ENCODE results near the gene CD53.
"Not testable (repeated sequence)": the region's sequence is repeated elsewhere in the genome, so short reads cannot be mapped to it uniquely, and the experiment has no call there.

The CD53 gene

GRCh38 chr1:110928904-110929303, 56.0 kb downstream of the CD53 start:
- no peak for TF ChIP-seq CTCF (conservative IDR thresholded peaks at IDR 0.05; ENCODE audit: low read depth, low read length)
- no peaks in the 10 kb centered on the region for H3K27me3 ChIP-seq (ENCODE audit: insufficient read depth, low read depth)

GRCh38 chr1:110931097-110931496, 58.1 kb downstream of the CD53 start:
- not testable (repeated sequence) for H3K36me3 ChIP-seq (ENCODE audit: insufficient read depth); H3K4me1 ChIP-seq (ENCODE audit: low read depth, poor library complexity, severe bottlenecking); H3K4me2 ChIP-seq; H4K20me1 ChIP-seq (ENCODE audit: insufficient read depth); H3K9ac ChIP-seq; H3K27ac ChIP-seq; H3K4me3 ChIP-seq (IDR thresholded peaks at IDR 0.05; ENCODE audit: insufficient read depth, low read depth, low read length); H2AFZ ChIP-seq (ENCODE audit: low read depth); H3K79me2 ChIP-seq (ENCODE audit: insufficient read depth, low read depth); H3K27me3 ChIP-seq (ENCODE audit: insufficient read depth, low read depth)

More at GRCh38 chr1:110928904-110929303, 56.0 kb downstream of the CD53 start:
- no peak overlapping the region for H3K4me3 ChIP-seq (IDR thresholded peaks at IDR 0.05; ENCODE audit: insufficient read depth, low read depth, low read length)
- no peaks in the 10 kb centered on the region for H3K36me3 ChIP-seq (ENCODE audit: insufficient read depth)
- H3K79me2 ChIP-seq (ENCODE audit: insufficient read depth, low read depth) = no peaks in the 10 kb centered on the region
- no peaks in the 10 kb centered on the region for H3K4me1 ChIP-seq (ENCODE audit: low read depth, poor library complexity, severe bottlenecking)
- H3K9ac ChIP-seq = no peak overlapping the region
- H3K4me2 ChIP-seq = no peak overlapping the region
- H4K20me1 ChIP-seq (ENCODE audit: insufficient read depth) = no peaks in the 10 kb centered on the region
- H3K27ac ChIP-seq = no peak overlapping the region
- H2AFZ ChIP-seq (ENCODE audit: low read depth) = no peak overlapping the region

- H3K4me3 ChIP-seq (IDR thresholded peaks at IDR 0.05; ENCODE audit: insufficient read depth, low read depth, low read length) = no peak overlapping the region
- no peaks in the 10 kb centered on the region for H3K4me1 ChIP-seq (ENCODE audit: low read depth, poor library complexity, severe bottlenecking)
- H3K27ac ChIP-seq = no peak overlapping the region
- no peaks in the 10 kb centered on the region for H3K27me3 ChIP-seq (ENCODE audit: insufficient read depth, low read depth)
- H3K79me2 ChIP-seq (ENCODE audit: insufficient read depth, low read depth) = no peaks in the 10 kb centered on the region
- H3K36me3 ChIP-seq (ENCODE audit: insufficient read depth) = no peaks in the 10 kb centered on the region
- H2AFZ ChIP-seq (ENCODE audit: low read depth) = no peak overlapping the region
- H3K4me2 ChIP-seq = no peak overlapping the region
- no peak overlapping the region for H3K9ac ChIP-seq
- no peaks in the 10 kb centered on the region for H4K20me1 ChIP-seq (ENCODE audit: insufficient read depth)
- TF ChIP-seq CTCF (conservative IDR thresholded peaks at IDR 0.05; ENCODE audit: low read depth, low read length) = no peak
These were observed 63.6 kb downstream of the CD53 start for GRCh38 chr1:110936567-110936966.

- Histone ChIP-seq H3K4me3 (IDR thresholded peaks at IDR 0.05; ENCODE audit: insufficient read depth, low read depth, low read length) (no peak overlapping the region), H3K4me1 (ENCODE audit: low read depth, poor library complexity, severe bottlenecking) (no peaks in the 10 kb centered on the region), H3K4me2 (no peak overlapping the region), H3K27ac (no peak overlapping the region), H3K27me3 (ENCODE audit: insufficient read depth, low read depth) (no peaks in the 10 kb centered on the region), H2AFZ (ENCODE audit: low read depth) (no peak overlapping the region), H3K36me3 (ENCODE audit: insufficient read depth) (no peaks in the 10 kb centered on the region), H3K9ac (no peak overlapping the region), H4K20me1 (ENCODE audit: insufficient read depth) (no peaks in the 10 kb centered on the region), H3K79me2 (ENCODE audit: insufficient read depth, low read depth) (no peaks in the 10 kb centered on the region)
- no peak for TF ChIP-seq CTCF (conservative IDR thresholded peaks at IDR 0.05; ENCODE audit: low read depth, low read length)
These were observed 71.9 kb downstream of the CD53 start for GRCh38 chr1:110944806-110945205.

GRCh38 chr1:110945626-110946025, 72.7 kb downstream of the CD53 start:
- Histone ChIP-seq H3K27ac (no peak overlapping the region), H4K20me1 (ENCODE audit: insufficient read depth) (no peaks in the 10 kb centered on the region), H3K4me1 (ENCODE audit: low read depth, poor library complexity, severe bottlenecking) (no peaks in the 10 kb centered on the region), H3K27me3 (ENCODE audit: insufficient read depth, low read depth) (no peaks in the 10 kb centered on the region), H3K9ac (no peak overlapping the region), H2AFZ (ENCODE audit: low read depth) (no peak overlapping the region), H3K4me2 (no peak overlapping the region), H3K4me3 (IDR thresholded peaks at IDR 0.05; ENCODE audit: insufficient read depth, low read depth, low read length) (no peak overlapping the region), H3K36me3 (ENCODE audit: insufficient read depth) (no peaks in the 10 kb centered on the region), H3K79me2 (ENCODE audit: insufficient read depth, low read depth) (no peaks in the 10 kb centered on the region)
- TF ChIP-seq CTCF (conservative IDR thresholded peaks at IDR 0.05; ENCODE audit: low read depth, low read length) = no peak

Measured in KMS-11 (cell line).